Renal pelvis (tissue), 4 donors: ENCODE data around the gene MYO7A. TPM values are rescaled to one million over a fixed set of nuclear protein-coding genes. Genes with fewer than 3 reads are reported as not detected.

Source experiments
- DNase-seq: peaks from one replicate; pipeline ENCODE4 v3.0.0-alpha.2; 2013
- polyA plus RNA-seq, 3 donors: library from polyadenylated mRNA; unstranded; fragments of 120-200 nt; gene quantifications; one replicate each; pipeline ENCODE4 v1.2.1, GENCODE V29; 2013; ENCODE audit not compliant: insufficient read length in 3 of 3

MYO7A gene
- polyA plus RNA-seq, 3 donors = 2.9 to 4.0 (median 3.3) TPM

DNA sequence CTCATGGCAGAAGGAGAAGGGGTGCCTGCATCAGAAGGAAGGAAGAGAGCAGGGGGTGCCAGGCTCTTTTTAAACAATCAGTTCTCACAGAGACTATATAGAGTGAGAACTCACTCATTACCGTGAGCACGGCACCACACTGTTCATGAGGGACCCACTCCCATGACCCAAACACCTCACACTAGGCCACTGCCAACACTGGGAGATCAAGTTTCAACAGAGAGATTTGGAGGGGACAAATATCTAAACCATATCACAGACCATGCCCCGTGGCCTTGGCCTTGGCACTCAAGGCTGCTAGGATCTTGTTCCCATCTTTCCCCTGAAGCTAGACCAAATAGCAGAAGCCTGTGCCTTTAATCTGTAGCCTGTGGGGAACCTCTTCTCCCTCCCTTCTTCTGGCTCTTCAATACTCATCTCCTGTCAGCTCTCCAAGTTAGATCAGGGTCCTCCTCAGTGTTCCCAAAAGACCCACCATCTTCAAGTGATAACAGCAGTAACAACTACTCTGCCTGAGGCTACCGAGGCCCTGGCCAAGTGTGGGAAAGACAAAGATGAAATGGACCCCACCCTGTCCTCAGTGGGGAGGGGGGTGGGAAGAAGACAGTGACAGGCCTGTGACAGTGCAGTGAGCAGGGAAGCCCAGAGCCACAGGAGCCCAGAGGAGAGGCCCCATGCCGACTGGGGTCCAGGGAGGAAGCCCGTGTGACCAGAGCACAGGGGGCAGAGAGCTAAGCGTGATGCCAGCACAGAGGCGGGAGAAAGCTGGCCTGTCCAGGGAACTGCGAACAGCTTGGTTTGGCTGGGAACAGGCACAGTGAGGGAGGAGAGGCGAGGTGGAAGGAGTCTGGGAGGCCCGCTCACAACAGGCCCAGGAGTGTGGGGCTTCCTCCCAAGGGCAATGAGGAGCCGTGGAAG lies 72.6 kb downstream of the MYO7A start:
- no peak for DNase-seq

DNA sequence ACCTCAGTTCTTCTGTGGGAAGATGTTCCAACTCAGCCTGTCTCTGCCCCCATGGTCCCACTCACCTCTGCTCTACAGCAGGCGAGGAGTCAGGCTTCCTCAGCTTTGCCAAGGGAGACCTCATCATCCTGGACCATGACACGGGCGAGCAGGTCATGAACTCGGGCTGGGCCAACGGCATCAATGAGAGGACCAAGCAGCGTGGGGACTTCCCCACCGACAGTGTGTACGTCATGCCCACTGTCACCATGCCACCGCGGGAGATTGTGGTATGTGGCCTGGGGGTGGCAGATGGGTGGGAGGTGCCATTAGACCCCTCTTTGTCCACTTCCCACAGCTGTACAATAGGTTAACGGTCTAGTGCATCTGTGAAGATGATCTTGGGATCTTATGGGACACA lies 73.3 kb downstream of the MYO7A start:
- DNase-seq = no peak

DNA sequence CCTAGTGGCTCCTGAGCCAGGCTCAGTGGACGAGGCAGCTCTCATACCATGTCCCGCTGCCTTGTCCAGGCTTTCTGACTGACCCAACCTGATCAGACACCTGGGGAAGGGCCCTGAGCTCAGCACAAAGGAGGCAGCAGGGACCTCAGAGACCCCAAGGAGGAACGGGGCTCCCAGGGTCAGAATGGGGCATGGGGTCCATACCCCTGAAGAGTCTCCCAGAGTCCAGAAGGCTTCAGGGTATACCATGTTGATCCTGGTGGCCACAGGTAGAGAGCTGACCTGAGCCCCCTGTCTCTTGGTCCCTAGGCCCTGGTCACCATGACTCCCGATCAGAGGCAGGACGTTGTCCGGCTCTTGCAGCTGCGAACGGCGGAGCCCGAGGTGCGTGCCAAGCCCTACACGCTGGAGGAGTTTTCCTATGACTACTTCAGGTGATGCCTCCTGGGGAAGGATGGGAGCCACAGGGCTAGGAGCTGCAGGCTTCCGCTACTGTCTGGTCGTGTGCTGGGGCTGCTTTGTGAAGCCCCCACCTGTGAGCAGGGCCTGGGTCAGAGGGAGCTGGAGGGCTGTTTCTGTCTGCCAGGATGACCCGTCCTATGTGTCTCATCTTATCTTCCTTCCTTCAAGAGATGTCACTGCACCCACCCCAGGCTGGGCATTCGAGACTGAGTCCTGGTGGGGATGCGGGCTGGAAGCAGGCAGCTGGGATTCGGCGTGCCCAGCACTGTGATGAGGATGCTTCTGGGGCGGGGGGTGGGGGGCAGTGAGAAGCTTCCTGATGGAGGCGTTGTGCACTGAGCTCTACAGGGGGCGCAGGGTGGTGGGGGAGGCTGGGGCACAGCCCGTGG lies 74.2 kb downstream of the MYO7A start:
- DNase-seq = no peak

DNA sequence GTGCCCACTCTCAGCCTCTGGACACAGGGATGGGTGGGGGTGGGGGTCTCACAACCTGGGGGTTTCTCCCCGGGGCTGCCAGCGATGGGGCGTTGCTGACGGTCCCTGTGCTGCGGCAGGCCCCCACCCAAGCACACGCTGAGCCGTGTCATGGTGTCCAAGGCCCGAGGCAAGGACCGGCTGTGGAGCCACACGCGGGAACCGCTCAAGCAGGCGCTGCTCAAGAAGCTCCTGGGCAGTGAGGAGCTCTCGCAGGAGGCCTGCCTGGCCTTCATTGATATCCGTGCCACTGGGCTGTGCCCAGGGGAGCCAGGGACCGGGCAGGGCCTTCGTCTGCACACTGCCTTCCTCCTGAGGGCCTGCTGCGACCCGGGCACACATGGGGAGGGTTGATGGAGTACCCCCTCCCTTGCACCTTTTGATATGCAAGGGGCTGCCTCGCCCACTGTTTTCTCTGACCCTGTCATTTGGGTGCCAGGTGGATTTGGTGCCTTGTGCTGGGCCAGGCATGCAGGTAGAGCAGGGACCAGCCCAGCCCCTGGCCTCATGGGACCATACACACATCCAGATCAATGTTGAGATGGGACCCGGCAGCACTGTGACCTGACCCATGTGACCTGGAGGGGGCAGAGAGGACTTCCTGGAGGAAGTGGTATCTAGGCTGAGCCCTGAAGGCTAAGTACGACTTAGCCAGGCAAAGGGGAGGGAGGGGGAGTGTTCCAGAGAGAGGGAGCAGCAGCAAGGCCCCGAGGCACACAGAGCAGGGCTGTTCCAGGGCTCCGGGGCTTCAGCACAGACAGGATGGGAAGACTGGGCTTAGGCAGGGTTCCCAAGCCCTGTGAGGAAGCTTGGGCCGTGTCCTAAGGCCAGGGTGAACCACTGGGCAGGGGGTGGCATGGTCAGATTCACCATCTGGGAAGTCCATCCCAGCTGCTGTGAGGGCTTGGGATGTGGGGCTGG lies 75.2 kb downstream of the MYO7A start:
- DNase-seq = no peak

DNA sequence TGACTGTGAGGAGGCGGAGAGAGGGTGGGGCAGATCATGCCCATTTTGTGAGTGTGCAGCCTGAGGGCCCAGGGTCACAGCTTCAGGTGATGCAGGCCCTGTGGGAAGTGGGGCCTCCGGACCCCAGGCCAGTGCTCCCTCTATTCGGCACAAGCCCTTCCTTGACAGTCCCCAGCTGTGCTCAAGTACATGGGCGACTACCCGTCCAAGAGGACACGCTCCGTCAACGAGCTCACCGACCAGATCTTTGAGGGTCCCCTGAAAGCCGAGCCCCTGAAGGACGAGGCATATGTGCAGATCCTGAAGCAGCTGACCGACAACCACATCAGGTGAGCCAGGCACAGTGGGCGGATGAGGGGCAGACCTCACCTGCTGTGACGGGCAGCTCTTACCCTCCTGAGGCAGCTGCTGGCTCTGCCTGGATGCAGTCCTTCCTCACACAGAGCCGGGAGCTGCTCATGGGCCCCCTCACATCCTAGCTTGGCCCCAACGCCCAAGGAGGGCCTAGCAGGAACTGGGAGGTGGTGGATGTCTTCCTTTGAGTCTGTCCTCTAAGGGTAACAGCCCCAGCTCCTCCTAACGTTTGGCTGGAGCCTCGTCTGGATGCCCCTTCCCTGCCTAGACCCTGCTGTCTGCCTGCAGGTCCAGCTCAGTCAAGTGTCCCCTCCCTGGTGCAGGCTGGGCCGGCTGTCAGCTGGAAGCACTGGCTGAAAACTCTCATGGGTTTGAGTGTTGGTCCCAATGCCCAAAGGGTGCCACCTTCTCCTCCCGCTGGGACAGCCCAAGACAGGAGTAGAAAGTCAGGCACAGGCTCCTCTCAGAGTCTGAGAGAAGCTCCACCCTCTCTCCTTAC lies 76.1 kb downstream of the MYO7A start:
- no peak for DNase-seq

DNA sequence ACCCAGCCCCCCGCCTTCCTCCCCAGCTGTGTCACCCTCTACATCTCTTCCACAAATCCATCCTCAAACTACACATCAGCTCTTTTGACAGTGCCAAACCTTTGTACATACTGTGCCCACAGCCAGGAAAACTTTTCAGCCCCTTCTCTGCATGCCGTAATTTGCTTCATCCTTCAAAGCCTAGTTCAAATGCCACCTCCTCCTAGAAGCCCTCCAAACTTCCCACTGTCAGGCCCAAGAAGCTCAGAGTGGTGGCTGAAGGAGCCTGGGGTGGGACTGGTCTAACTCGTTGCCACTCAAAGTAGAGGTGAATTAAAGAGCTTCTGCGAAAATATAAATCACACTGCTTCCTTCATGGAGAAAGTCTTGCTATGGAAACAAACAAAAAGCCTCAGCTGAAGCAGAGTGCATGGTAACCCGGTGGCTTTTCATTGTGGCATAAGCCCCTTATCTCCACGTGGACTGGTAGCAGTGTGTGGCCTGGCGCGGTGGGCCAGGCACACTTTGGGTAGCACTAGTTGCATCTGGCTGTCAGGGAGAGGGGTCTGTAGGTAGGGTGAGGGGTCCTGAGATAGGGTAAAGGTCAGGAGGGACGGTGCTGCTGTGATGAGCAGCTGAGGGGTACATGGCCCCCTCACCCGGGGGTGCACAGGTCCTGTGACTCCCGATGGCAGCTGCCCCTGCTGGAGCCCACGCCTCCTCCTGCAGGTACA lies 76.9 kb downstream of the MYO7A start:
- no peak for DNase-seq

DNA sequence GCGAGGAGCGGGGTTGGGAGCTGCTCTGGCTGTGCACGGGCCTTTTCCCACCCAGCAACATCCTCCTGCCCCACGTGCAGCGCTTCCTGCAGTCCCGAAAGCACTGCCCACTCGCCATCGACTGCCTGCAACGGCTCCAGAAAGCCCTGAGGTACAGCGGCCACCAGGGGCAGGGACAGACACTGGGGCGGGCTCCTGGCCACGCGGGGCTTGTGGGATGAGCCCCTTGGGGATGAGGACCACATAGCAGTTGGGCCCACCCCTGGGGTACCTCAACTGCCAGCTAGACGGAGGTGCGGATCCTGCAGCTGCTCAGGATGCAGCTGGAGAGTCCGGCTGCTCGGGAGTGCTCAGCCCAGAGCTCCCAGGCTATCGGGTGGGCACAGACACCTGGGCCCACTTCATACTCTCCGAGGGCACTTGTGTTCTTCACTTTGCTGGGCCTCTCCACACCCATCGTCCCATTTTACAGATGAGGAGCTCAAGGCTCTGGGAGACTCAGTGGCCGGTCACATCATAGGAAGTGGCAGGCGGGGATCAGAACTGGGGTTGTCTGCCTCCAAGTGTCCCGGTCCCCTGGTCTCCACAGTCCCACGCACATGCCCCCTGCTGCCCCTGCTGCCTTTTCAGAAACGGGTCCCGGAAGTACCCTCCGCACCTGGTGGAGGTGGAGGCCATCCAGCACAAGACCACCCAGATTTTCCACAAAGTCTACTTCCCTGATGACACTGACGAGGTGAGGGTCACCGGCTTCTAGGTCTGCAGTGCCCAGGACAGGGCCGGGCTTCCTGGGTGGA lies 77.6 kb downstream of the MYO7A start:
- DNase-seq = no peak

DNA sequence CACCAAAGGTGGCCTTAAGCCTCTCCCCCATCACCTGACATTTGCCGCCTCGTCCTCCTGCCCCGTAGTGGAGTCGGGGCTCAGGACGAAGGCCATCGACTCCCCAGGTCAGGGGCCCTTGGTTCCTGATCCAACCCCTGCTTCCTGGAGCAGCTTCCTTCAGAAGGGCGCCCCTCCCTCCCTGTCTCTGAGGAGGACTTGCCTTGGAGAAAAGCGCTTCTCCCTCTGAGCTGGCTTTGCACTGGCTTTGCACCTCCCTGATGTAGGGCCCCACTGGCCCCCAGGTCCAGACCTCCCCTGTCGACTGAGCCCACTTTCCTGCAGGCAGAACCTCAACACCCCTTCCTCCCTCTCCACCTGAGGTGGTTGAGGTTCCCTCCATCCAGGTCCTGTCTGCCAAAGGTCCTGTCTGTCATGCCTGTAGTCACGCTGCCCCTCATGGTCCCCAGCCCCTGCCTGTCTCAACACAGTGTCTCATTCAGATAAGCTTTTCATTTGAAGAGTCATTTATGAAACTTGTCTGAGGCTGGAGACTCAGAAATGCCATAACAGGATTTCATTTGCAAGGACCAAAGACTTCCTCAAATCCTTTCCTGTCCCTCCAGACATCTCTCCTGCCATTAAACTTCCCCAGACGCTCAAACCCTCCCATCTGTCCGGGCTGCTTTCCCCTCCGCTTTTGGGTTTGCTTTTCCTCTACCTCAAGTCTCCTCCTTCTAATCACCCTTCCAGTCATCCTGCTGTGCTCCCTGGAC lies 78.4 kb downstream of the MYO7A start:
- no peak for DNase-seq

DNA sequence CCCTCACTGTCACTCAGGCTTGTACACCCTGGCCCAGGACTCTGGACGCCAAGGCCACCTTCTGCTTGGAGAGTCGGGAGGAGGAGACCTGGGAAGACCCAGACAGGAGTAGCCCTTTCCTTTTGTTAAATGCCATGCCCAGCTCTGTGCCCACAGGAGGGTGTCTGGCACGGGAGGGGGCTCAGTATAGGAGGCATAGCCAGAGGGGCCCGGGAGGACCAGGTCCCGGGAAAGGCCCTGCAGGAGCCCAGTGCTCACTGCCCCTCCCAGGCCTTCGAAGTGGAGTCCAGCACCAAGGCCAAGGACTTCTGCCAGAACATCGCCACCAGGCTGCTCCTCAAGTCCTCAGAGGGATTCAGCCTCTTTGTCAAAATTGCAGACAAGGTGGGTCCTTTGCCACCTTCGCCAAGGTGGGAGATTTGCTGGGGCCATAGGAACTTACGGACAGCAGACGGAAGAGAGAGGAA lies 79.0 kb downstream of the MYO7A start:
- no peak for DNase-seq

DNA sequence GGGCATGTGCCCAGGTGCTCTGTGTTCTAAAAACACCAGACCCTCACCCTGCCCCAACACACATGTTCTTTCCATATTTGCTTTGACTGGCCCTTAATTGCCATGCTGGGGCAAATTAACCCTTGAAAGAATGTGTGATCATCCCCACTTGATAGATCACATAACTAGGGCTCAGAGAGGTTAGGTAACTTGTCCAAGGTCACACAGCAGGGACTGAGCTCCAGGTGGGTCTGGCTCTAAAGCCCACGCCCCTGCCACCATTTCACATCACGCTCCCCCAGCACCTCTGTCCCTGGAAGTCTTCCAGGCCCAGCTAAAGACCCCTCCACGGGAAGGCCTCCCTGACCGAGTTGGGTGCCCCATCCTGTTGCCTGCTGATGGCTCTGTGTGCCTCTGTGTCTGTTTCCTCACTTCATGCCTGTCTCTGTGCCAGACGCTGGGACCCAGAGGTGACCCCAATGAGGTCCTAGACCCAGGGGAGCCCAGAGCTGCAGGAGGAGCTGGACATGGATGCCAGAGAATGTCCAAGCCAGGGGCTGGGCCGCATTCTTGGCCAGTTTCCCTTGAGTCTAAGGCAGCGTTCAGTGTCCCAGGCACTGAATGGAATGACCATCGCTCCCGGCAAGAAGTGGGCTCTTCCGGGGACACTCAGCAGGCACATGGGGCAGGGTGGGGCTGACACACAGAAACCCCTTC lies 79.7 kb downstream of the MYO7A start:
- no peak for DNase-seq

DNA sequence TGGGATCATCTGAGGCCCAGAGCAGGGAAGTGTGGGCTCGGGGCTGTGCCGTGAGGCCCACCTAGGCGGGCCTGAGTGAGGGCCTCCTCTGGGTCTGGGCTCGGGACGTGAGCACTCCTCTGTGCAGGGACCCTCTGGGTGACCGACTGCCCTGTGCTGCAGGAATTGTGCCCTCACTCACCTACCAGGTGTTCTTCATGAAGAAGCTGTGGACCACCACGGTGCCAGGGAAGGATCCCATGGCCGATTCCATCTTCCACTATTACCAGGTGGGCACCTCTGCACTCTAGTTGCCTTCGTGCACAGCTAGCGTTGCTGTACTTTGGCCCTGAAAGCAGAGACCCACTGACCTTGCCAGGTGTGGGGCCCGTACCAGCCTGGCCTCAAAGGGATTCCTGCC lies 80.5 kb downstream of the MYO7A start:
- DNase-seq = no peak

DNA sequence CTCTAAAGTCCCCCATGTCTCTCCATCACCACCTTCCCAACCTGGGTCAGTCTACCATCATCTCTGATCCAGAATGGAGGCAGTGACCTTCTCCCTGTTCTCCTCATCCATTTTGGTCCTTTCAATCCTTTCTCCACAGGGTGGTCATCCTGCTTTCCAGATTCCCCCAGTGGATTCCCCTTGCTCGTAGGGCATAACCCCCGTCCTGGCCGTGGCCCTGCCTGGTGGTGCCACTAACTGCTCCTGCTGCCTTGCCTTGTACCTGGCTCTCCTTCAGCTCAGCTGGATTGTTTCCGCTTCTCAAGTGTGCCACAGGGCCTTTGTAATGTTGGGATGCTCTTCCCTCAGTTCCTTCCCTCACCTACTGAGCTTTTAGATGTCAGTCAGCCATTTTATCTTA lies 81.6 kb downstream of the MYO7A start:
- no peak for DNase-seq

DNA sequence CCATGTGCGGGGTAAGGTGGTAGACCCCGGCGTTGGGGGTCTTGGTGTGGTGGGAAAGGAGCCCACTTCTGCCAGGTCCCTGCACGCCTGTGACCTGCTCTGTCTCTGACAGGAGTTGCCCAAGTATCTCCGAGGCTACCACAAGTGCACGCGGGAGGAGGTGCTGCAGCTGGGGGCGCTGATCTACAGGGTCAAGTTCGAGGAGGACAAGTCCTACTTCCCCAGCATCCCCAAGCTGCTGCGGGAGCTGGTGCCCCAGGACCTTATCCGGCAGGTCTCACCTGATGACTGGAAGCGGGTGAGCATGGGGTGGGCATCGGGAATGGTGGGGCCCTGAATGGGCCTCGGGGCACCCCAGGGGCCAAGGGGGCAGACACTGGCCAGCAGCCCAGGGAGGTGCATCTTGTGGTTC lies 83.0 kb downstream of the MYO7A start:
- DNase-seq = no peak

DNA sequence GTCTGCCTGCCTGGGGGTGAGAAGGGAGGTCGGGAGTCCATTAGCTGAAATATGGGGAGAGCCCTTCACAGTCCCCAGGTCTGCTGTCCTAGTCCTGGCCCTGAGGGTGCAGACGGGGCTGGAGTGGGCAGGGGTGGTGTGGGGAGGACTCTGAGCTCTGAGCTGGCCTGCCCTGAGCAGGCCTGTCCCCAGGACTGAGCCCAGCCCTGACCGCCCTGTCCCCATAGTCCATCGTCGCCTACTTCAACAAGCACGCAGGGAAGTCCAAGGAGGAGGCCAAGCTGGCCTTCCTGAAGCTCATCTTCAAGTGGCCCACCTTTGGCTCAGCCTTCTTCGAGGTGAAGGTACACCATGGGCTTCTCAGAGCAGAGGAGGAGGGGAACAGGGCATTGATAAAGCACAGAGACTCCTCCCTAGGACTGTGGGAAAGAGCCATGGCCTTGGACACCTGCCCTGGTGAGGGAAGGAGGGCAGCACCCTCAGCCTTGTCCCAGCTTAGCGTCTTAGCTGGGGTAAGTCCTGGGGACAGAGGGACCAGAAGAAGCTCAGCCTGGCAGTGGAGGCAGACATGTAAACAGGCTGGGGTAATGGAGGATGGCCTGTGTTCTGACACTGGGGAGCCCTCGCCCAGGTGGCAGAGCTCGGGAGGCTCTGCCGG lies 83.7 kb downstream of the MYO7A start:
- DNase-seq = no peak

DNA sequence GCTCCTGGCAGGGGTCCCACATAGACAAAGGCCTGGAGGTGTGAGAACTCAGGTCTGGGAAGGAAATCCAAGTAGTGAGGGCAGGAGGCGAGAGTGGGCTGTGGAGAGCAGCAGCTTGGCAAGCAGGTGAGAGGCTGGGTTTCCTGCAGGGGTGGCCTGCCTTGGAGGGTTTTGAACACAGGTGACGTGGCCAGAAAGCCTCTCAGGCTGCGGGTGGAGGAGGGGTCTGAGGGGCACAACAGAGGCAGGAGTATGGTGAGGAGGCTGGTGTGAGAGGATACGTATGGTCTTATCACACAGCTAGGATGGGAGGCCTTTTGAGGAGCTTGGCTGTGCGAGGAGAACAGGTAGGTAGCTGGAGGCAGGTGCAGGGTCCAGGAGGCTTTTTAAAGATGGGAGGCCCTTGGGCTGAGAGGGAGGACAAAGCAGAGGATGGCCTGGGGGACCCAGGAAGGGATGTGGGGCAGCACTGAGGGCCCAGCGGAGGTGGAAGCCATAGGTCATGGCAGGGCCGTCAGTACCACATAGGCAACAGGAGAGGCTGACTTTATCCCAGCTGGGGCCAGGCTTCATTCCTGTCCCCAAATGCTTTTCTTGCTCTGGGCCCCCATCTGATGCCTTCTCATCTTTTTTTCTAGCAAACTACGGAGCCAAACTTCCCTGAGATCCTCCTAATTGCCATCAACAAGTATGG lies 84.4 kb downstream of the MYO7A start:
- no peak for DNase-seq

DNA sequence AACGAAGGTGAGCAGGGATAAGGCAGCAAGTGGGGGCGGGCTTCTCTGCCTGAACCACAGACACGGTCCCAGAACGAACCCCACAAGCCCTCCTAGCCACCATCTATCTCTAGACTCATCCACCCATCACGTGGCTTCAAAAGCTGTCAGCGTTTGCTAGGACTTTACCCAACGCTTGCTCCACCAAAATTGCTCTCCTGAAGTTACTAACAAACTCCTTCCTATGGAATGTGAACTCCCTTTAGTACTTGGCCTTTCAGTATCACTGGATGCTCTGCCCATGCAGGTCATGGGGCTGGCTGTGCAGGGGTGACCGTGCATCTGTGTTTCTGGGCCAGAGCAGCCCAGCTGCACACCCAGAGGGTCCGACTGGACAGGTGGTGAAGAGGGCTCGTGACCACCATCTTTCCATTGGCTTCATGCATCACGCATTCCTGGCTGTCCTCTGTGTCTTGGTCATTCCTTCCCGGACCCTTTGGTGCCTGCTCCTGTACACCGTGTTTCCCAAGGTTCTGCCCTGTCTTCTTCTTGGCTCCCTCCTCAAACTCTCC lies 85.1 kb downstream of the MYO7A start:
- DNase-seq = no peak
